ENCODE data around the gene SPATA20.

DNA sequence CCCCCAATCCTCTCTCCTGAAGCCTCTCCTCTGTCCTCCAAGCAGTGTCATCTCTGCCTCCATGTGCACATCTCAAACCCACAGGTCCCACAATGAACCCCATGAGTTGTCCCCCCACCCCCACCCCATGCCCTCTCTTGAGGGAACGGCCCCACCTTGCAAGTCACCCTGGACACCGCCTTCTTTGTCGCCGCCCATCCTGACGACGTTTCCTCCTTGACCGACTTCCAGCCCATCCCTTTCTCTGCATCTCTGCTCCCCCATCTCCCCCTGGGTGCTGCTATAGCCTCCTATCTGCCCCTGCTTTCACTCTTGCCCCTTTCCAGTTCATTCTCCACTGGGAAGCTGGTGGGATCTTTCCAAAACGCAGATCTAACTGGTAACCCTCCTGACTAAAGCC lies 1.7 kb upstream of the SPATA20 start:
- TF ChIP-seq, protein P1, sequence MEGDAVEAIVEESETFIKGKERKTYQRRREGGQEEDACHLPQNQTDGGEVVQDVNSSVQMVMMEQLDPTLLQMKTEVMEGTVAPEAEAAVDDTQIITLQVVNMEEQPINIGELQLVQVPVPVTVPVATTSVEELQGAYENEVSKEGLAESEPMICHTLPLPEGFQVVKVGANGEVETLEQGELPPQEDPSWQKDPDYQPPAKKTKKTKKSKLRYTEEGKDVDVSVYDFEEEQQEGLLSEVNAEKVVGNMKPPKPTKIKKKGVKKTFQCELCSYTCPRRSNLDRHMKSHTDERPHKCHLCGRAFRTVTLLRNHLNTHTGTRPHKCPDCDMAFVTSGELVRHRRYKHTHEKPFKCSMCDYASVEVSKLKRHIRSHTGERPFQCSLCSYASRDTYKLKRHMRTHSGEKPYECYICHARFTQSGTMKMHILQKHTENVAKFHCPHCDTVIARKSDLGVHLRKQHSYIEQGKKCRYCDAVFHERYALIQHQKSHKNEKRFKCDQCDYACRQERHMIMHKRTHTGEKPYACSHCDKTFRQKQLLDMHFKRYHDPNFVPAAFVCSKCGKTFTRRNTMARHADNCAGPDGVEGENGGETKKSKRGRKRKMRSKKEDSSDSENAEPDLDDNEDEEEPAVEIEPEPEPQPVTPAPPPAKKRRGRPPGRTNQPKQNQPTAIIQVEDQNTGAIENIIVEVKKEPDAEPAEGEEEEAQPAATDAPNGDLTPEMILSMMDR (IDR thresholded peaks at IDR 0.05): no peak
- TF ChIP-seq POLR2A (IDR thresholded peaks at IDR 0.05; ENCODE audit: low read length): no peak

Measured in A549 (cell line).